Measurements from ENCODE around the gene PAEP.

DNA sequence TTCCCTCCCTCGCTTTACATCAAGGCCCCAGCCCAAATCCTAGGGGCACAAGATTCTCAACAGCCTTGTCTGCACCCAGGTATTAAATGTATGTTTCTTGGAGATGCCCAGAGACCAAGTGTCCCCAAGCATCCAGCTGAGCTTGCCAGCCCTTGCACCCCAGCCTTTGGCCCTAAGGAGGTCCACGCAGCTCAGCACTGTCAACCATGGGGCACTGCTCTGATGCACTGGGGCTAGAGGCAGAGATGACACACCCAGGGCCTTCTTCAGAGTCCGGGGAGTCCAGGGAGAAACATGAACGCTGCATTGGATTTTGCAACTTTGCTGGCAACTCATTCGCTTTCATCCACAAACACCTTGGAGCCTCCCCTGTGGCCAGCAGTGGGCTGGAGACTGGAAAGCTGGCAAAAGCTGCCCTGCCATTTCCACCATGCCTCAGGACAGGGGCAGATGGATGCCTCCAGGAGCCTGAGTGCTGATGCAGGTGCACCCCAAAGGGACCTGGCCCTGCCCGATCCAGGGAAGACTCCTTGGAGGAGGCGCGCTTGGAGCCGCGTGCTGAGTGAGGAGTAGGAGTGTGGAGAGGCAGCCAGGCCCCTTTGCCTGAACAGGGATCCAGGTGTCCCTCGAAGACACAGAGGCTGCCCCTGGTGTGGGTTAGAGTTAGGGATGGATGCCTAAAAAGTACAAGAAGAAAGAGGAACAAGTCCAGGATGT, 19.3 kb downstream of the PAEP start:
- TF ChIP-seq GATA2 (IDR thresholded peaks at IDR 0.05; ENCODE audit: low read depth, low read length) (no peak), GATA3 (IDR thresholded peaks at IDR 0.05; ENCODE audit: low read depth, low read length) (no peak)
